Endothelial cell of umbilical vein (primary cell): ENCODE measurements around the gene UST. TPM values are rescaled to one million over a fixed set of nuclear protein-coding genes. Genes with fewer than 3 reads are reported as not detected.

Experiments
- BruUV-seq: library from RNA; stranded (reverse); fragments of 400-500 nt; replicated peaks from 2 replicates; lab custom pipeline; 2021; lab: Mats Ljungman, UMichigan
- CTCF ChIA-PET: fragments of 300-600, 350-600 bp; sonication (Branson Sonifier 250); formaldehyde crosslinking; loops from one replicate; lab custom pipeline; 2021; ENCODE audit warnings: antibody characterized with exemption, inconsistent platforms; lab: Charles Lee
- POLR2A ChIA-PET: fragments of 300-600, 350-600 bp; sonication (Branson Sonifier 250); formaldehyde crosslinking; loops from one replicate; lab custom pipeline; 2021; ENCODE audit warnings: antibody characterized with exemption, inconsistent platforms; lab: Charles Lee
- DNase-seq: peaks from one replicate; pipeline ENCODE4 v3.0.0-alpha.2; 2011; ENCODE audit warnings: low read depth, low spot score
- FAIRE-seq: peaks from 2 replicates; lab custom pipeline; 2011; peaks lifted over from hg19 to GRCh38; lab: Jason Lieb, UNC
- H2AFZ ChIP-seq: 2 replicates; pipeline ENCODE4 v1.6.0; 2012; ENCODE audit warnings: low read depth, low read length, control low read depth, inconsistent platforms
- H3K27ac ChIP-seq: 2 replicates; pipeline ENCODE4 v1.5.1; 2011; ENCODE audit warnings: low read depth, mild to moderate bottlenecking, control low read depth, low read length, moderate library complexity; ENCODE audit not compliant: insufficient read depth
- H3K27me3 ChIP-seq, 2 experiments: 2 replicates each; pipeline versions ENCODE4 v1.6.0 to v1.6.1; 2011; ENCODE audit warnings: low read length in 2 of 2, mixed read lengths in 1 of 2; ENCODE audit not compliant: control insufficient read depth in 2 of 2, insufficient read depth in 2 of 2
- H3K36me3 ChIP-seq, 2 experiments: 2 replicates in 1 of 2; 3 replicates in 1 of 2; pipeline ENCODE4 v1.5.1; 2011; ENCODE audit warnings: low read length in 2 of 2, mild to moderate bottlenecking in 1 of 2, moderate library complexity in 1 of 2; ENCODE audit not compliant: control insufficient read depth in 2 of 2, insufficient read depth in 2 of 2; ENCODE audit errors: extremely low read depth in 1 of 2
- H3K4me1 ChIP-seq: 3 replicates; pipeline ENCODE4 v1.5.1; 2011; ENCODE audit warnings: mild to moderate bottlenecking, low read length; ENCODE audit not compliant: control insufficient read depth, insufficient read depth; ENCODE audit errors: extremely low read depth
- H3K4me2 ChIP-seq: 2 replicates; pipeline ENCODE4 v1.6.1; 2011; ENCODE audit warnings: low read length, control low read depth, mixed read lengths; ENCODE audit not compliant: insufficient read depth
- H3K4me3 ChIP-seq, 3 experiments: fragments of 200-600 bp in 1 of 3; sonication (generic), shearing (Covaris generic) in 1 of 3; replicated peaks in 1 of 3; 2 replicates each; pipeline ENCODE4 v1.5.1; 2011 to 2016; ENCODE audit warnings: control low read depth in 3 of 3, low read length in 3 of 3, mild to moderate bottlenecking in 2 of 3, inconsistent platforms in 1 of 3, low read depth in 1 of 3, moderate library complexity in 1 of 3; ENCODE audit not compliant: insufficient read depth in 1 of 3
- H3K79me2 ChIP-seq: 2 replicates; pipeline ENCODE4 v1.6.0; 2012; ENCODE audit warnings: low read length, inconsistent platforms; ENCODE audit not compliant: control insufficient read depth, insufficient read depth
- H3K9ac ChIP-seq: replicated peaks from 2 replicates; pipeline ENCODE3; 2011; ENCODE audit warnings: low read length, control low read depth; ENCODE audit not compliant: insufficient read depth; ENCODE audit errors: extremely low read depth
- H3K9me1 ChIP-seq: replicated peaks from 3 replicates; pipeline ENCODE4 v1.6.0; 2011; ENCODE audit warnings: mild to moderate bottlenecking, low read length; ENCODE audit not compliant: control insufficient read depth, insufficient read depth; ENCODE audit errors: extremely low read depth
- H3K9me3 ChIP-seq: replicated peaks from 2 replicates; pipeline ENCODE4 v1.5.1; 2012; ENCODE audit warnings: low read length, inconsistent platforms; ENCODE audit not compliant: control insufficient read depth, insufficient read depth
- H4K20me1 ChIP-seq: replicated peaks from 2 replicates; pipeline ENCODE3; 2011; ENCODE audit warnings: mild to moderate bottlenecking, low read length; ENCODE audit not compliant: control insufficient read depth, insufficient read depth; ENCODE audit errors: extremely low read depth
- EZH2 ChIP-seq: IDR thresholded peaks from 2 replicates; pipeline ENCODE4 v1.6.1; 2012; ENCODE audit warnings: borderline replicate concordance, low read depth, mild to moderate bottlenecking, moderate library complexity, low read length, inconsistent platforms; ENCODE audit not compliant: severe bottlenecking
- FOS ChIP-seq: IDR thresholded peaks from 2 replicates; pipeline ENCODE4 v1.6.1; 2011; ENCODE audit warnings: mild to moderate bottlenecking, low read length, moderate library complexity, borderline replicate concordance; ENCODE audit not compliant: insufficient read depth
- GATA2 ChIP-seq: IDR thresholded peaks from 2 replicates; pipeline ENCODE4 v1.7.0; 2011; ENCODE audit warnings: low read depth, mild to moderate bottlenecking, moderate library complexity, mixed read lengths, low read length; ENCODE audit not compliant: insufficient read length, insufficient read depth
- JUN ChIP-seq: IDR thresholded peaks from 2 replicates; pipeline ENCODE4 v1.6.1; 2011; ENCODE audit warnings: borderline replicate concordance, low read depth; ENCODE audit not compliant: insufficient read length, insufficient read depth
- MAX ChIP-seq: IDR thresholded peaks from 2 replicates; pipeline ENCODE4 v1.6.1; 2011; ENCODE audit not compliant: insufficient read depth, insufficient read length
- MYC ChIP-seq: IDR thresholded peaks from one replicate; pipeline ENCODE4 v1.6.1; 2011; ENCODE audit warnings: mild to moderate bottlenecking, low read depth, low read length
- POLR2A ChIP-seq: IDR thresholded peaks from 2 replicates; pipeline ENCODE4 v1.6.1; 2012; ENCODE audit warnings: low read depth, mild to moderate bottlenecking, control low read depth, low read length
- POLR2AphosphoS5 ChIP-seq: IDR thresholded peaks from 2 replicates; pipeline ENCODE4 v1.6.1; 2012; ENCODE audit warnings: low read depth, mild to moderate bottlenecking, control low read depth, low read length, moderate library complexity; ENCODE audit not compliant: insufficient read depth
- dilution Hi-C: fragments of 300-500 bp; cut with MboI; formaldehyde crosslinking; loops from one replicate; pipeline ENCODE4 v1.15.0; 2019; ENCODE audit warnings: low sequenced_read_pairs; ENCODE audit not compliant: extremely low pct_ligation_motif_present
- intact Hi-C: fragments of 100-400 bp; cut with micrococcal nuclease; formaldehyde crosslinking; loops from one replicate; pipeline ENCODE4 v1.10.0; 2022
- polyA plus RNA-seq, 4 experiments: library from polyadenylated mRNA; depleted of rRNA in 3 of 4; stranded (reverse) in 3 of 4; unstranded in 1 of 4; fragments of >200 nt; gene quantifications; 2 replicates each; pipeline versions ENCODE4 v1.2.1 to v1.2.3, GENCODE V29; 2011 to 2012; ENCODE audit warnings: missing spikeins in 1 of 4
- total RNA-seq: library from RNA; stranded (reverse); gene quantifications from 2 replicates; pipeline ENCODE4 v1.2.3, GENCODE V29; 2021
- TF ChIP-seq, protein P1 (sequence below), 2 donors: IDR thresholded peaks; 1 replicate in 1 of 2; 2 replicates in 1 of 2; pipeline ENCODE4 v1.5.1; 2011; ENCODE audit warnings: low read length in 2 of 2, mild to moderate bottlenecking in 2 of 2, moderate library complexity in 2 of 2, control low read depth in 1 of 2, inconsistent platforms in 1 of 2, low read depth in 1 of 2; ENCODE audit not compliant: insufficient read depth in 1 of 2; ENCODE audit errors: extremely low read depth in 1 of 2

The UST gene
- total and polyA plus RNA-seq, 2 donors (not counting 3 experiments of a cell fraction or from before 2014, with no cell fraction given) = 0.26 to 0.84 TPM

DNA sequence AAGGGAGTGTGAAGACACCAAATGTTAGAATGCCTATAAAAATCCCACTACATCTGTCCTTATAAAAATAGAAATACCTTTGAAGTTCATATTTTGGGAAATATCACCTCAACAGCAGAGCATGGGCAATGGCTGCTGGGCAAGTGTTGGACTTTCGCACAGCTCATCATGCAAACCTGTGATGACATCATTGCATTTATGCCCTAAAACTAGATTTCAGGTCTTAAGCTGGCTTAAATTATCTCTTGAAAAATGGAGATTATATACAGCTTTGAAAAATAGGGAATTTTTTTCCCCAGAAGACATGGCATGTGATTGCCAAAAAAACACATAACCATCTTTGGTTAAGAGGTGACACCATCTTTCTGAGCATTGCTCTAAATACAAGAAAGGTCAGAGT, 197.8 kb downstream of the UST start:
- no TSS peak for BruUV-seq
- H3K4me2 ChIP-seq = no peak overlapping the region
- CTCF ChIA-PET = interaction anchor here (1.3 to 9.3 kb wide), 2 partner anchors 367 to 384 kb away, joined by 3 to 73 read pairs; no protein-coding TSS in a partner anchor

More for the DNA sequence above, 197.8 kb downstream of the UST start:
- H4K20me1 ChIP-seq = no peaks in the 10 kb centered on the region
- POLR2A ChIA-PET = no interaction called here
- no peaks in the 10 kb centered on the region for H3K79me2 ChIP-seq
- intact Hi-C loops (loop anchor here (5.0 kb wide), 1 partner anchor 112 kb away; no protein-coding TSS in a partner anchor), dilution Hi-C loops (no loop called here)
- no peak overlapping the region for H2AFZ ChIP-seq
- peaks cover 2% of the 10 kb centered on the region in 2 experiments for H3K27me3 ChIP-seq
- TF ChIP-seq JUN (no peak), EZH2 (no peak), GATA2 (no peak), POLR2A (no peak), MYC (no peak), POLR2AphosphoS5 (no peak), MAX (no peak), FOS (no peak)
- TF ChIP-seq, protein P1, sequence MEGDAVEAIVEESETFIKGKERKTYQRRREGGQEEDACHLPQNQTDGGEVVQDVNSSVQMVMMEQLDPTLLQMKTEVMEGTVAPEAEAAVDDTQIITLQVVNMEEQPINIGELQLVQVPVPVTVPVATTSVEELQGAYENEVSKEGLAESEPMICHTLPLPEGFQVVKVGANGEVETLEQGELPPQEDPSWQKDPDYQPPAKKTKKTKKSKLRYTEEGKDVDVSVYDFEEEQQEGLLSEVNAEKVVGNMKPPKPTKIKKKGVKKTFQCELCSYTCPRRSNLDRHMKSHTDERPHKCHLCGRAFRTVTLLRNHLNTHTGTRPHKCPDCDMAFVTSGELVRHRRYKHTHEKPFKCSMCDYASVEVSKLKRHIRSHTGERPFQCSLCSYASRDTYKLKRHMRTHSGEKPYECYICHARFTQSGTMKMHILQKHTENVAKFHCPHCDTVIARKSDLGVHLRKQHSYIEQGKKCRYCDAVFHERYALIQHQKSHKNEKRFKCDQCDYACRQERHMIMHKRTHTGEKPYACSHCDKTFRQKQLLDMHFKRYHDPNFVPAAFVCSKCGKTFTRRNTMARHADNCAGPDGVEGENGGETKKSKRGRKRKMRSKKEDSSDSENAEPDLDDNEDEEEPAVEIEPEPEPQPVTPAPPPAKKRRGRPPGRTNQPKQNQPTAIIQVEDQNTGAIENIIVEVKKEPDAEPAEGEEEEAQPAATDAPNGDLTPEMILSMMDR (IDR thresholded peaks at IDR 0.05; ENCODE audit: extremely low read depth in 1 of 2, insufficient read depth in 1 of 2, low read depth in 1 of 2, low read length in 2 of 2) = no peak
- no peak for DNase-seq
- H3K36me3 ChIP-seq = no peaks in the 10 kb centered on the region
- H3K4me1 ChIP-seq = no peaks in the 10 kb centered on the region
- H3K4me3 ChIP-seq = no peak overlapping the region
- no peaks in the 10 kb centered on the region for H3K9me3 ChIP-seq
- FAIRE-seq = no peak
- H3K9ac ChIP-seq = no peak overlapping the region
- no peaks in the 10 kb centered on the region for H3K9me1 ChIP-seq
- H3K27ac ChIP-seq = no peak overlapping the region
